ES-I3 (cell line): ENCODE measurements around the gene ACAP2.
"Not testable (repeated sequence)": the region's sequence is repeated elsewhere in the genome, so short reads cannot be mapped to it uniquely, and the experiment has no call there.

Experiments used
- H3K36me3 ChIP-seq: 2 replicates; pipeline ENCODE4 v1.6.1; 2013; ENCODE audit warnings: mild to moderate bottlenecking, low read length, control low read depth, moderate library complexity; ENCODE audit not compliant: insufficient read depth
- H3K4me1 ChIP-seq: 2 replicates; pipeline ENCODE4 v1.6.1; 2013; ENCODE audit warnings: mild to moderate bottlenecking, control low read depth, low read length; ENCODE audit not compliant: insufficient read depth
- H3K9ac ChIP-seq: 2 replicates; pipeline ENCODE4 v1.6.1; 2013; ENCODE audit warnings: low read depth, mild to moderate bottlenecking, low read length, moderate library complexity
- H3K9me3 ChIP-seq: 2 replicates; pipeline ENCODE4 v1.6.1; 2013; ENCODE audit warnings: mild to moderate bottlenecking, low read length, moderate library complexity; ENCODE audit not compliant: control insufficient read depth, insufficient read depth

The ACAP2 gene

DNA sequence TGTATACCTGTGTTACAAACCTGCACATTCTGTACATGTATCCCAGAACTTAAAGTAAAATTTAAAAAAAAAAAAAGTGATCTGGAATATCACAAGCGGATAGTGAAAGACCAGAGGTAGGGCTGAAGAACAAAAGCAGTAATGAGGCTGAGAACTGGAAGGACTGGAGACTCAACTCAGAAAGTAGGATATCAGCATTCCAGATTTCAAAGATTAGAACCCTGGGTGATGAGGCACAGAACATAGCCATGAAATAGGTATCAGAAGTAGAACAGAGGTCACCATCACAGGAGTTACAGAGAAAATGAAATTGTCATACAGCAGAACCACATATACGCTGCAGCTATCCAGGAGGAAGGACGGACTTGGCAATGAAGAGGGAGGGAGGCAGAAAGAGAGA lies 56.1 kb downstream of the ACAP2 start:
- Histone ChIP-seq H3K36me3 (no peaks in the 10 kb centered on the region; the same call in 1 of the 2 replicates), H3K4me1 (peaks cover 18% of the 10 kb centered on the region; the same call in 1 of the 2 replicates), H3K9ac (no peak overlapping the region), H3K9me3 (no peaks in the 10 kb centered on the region)

- H3K9ac ChIP-seq: no peak overlapping the region
- H3K4me1 ChIP-seq: peaks cover 30% of the 10 kb centered on the region
- no peaks in the 10 kb centered on the region for H3K36me3 ChIP-seq
- no peaks in the 10 kb centered on the region for H3K9me3 ChIP-seq
Observed at GRCh38 chr3:195385526-195385925, 57.3 kb downstream of the ACAP2 start.

GRCh38 chr3:195384952-195385351 lies 57.9 kb downstream of the ACAP2 start:
- Histone ChIP-seq H3K9ac (no peak overlapping the region), H3K36me3 (no peaks in the 10 kb centered on the region), H3K9me3 (no peaks in the 10 kb centered on the region), H3K4me1 (peaks cover 30% of the 10 kb centered on the region)

DNA sequence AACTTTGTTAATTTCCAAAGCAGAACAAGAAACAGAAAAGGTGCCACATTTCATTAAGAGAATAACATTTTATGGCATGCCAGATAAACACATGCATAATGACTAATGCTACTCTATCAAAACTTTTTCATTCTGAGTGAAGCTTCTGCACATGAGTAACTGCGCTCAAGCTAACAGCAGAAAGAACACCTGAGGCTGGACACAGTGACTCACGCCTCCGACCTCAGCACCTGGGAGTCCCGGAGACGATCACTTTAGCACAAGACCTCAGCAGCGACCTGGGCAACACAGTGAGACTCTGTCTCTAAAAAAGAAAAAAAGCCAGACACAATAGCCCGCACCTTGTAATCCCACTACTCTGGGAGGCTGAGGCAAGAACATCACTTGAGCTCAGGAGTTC lies 70.6 kb downstream of the ACAP2 start:
- Histone ChIP-seq H3K9me3 (no peaks in the 10 kb centered on the region), H3K4me1 (no peaks in the 10 kb centered on the region), H3K9ac (no peak overlapping the region), H3K36me3 (peaks cover 6% of the 10 kb centered on the region; the same call in 1 of the 2 replicates)

DNA sequence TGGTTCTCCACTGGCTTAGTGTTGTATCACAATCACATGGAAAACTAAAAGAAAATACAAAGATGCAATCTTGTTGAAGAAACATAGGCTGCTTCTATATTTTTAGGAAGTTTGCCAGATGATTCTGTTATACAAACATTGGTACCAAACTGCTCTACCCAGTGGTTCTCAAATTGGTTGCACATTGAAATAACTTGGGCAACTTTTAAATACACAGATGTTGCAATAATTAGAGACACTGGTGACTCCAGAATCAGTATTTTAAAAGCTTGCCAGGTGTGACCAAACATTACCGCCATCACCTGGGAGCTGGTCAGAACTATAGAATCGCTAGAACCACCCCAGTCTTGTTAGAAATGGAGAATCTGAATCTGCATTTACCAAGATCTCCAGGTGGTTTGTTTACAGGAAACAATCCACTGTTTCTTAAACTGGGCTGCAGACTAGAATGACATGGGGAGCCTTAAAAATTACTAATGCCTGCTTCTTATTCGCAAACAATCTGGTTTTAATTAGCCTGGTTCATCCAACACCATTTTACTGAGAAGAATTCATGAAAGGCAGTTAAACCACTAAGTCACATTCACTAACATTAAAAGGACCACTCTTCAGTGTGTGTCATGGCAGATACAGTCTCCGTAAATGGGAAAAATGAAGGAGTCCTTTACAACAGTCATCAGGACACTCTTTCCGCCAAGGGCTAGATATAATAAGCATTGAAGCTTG lies 76.5 kb downstream of the ACAP2 start:
- no peak overlapping the region for H3K9ac ChIP-seq
- H3K4me1 ChIP-seq: no peaks in the 10 kb centered on the region
- no peaks in the 10 kb centered on the region for H3K9me3 ChIP-seq

DNA sequence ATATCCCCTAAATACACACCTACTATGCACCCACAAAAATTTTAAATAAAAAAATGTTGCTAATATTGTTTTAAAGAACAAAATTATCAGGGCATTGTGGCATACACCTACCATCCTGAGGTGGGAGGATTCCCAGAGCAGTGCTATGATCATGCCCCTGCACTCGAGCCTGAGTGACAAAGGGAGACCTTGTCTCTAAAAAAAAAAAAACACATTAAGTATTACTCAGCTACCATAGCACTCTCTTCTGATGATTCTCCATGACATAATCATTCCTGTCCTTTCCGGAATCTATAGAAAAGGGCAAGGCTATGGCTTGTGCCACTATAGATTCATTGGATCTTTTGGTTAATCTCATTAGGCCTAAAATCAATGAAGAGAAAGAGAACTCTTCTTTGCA lies 77.4 kb downstream of the ACAP2 start:
- H3K36me3 ChIP-seq: peaks cover 5% of the 10 kb centered on the region
- no peaks in the 10 kb centered on the region for H3K9me3 ChIP-seq
- no peak overlapping the region for H3K9ac ChIP-seq
- H3K4me1 ChIP-seq: no peaks in the 10 kb centered on the region

More for the DNA sequence above, 76.5 kb downstream of the ACAP2 start:
- H3K36me3 ChIP-seq: peaks cover 6% of the 10 kb centered on the region

DNA sequence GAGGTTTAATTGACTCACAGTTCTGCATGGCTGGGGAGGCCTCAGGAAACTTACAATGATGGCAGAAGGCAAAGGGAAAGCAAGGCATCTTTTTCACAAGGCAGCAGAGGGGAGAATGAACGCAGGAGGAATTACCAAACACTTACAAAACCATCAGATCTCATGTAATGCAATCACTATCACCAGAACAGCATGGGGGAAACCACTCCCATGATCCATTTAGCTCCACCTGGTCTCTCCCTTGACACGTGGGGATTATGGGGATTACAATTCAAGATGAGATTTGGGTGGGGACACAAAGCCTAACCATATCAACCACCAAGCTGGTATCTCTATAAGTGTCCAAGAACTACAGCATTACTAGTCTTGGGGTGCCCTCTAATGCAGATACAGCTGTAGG lies 85.0 kb downstream of the ACAP2 start:
- not testable (repeated sequence) for H3K36me3 ChIP-seq

DNA sequence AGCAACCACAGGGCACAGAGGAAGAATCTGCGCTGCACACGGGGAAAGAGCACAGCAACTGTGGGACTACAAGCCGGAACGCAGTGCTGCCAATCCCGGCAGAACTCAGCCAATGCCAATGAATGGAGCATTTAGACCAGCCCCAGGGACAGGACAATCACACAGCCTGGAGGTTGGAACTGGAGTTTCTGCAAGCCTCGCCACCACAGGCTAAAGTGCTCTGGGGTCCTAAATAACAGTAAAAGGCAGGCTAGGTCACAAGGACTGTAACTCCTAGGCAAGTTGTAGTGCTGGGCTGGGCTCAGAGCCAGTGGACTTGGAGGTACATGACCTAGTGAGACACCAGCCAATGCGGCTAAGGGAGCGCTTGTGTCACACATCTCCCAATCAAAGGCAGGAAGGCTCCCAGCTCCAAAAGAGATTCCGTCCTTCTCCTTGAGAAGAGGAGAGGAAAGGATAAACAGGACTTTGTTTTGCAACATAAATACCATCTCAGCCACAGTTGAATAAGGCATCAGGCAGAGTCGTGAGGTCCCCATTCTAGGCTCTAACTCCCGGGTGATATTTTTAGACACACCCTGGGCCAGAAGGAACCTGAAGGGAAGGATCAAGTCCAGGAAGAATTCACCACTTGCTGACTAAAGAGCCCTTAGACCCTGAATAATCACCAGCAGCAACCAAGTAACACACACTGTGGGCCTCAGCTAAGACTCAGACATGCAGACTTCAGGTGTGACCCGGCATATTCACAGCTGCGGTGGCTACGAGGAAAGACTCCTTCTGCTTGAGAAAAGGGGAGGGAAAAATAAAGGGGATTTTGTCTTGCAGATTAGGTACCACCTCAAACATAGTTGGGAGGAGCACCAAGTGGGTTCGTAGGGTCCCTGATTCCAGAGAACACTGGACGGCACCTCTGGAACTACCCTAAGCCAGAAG lies 86.4 kb downstream of the ACAP2 start:
- H3K36me3 ChIP-seq: no peaks in the 10 kb centered on the region
- H3K9ac ChIP-seq: no peak overlapping the region
- no peaks in the 10 kb centered on the region for H3K9me3 ChIP-seq
- H3K4me1 ChIP-seq: peaks cover 17% of the 10 kb centered on the region

More for the DNA sequence above, 85.0 kb downstream of the ACAP2 start:
- peaks cover 17% of the 10 kb centered on the region for H3K4me1 ChIP-seq
- H3K9me3 ChIP-seq, H3K9ac ChIP-seq: not testable (repeated sequence)

DNA sequence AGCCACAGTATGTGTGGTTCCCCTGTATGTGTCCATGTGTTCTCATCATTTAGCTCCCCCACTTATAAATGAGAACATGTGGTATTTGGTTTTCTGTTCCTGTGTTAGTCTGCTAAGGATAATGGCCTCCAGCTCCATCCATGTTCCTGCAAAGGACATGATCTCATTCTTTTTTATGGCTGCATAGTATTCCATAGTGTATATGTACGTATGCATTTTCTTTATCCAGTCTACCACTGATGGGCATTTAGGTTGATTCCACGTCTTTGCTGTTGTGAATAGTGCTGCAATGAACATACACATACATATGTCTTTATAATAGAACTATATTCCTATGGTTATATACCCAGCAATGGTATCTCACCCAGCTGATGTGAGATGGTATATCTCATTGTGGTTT lies 88.8 kb downstream of the ACAP2 start:
- not testable (repeated sequence) for H3K36me3 ChIP-seq

DNA sequence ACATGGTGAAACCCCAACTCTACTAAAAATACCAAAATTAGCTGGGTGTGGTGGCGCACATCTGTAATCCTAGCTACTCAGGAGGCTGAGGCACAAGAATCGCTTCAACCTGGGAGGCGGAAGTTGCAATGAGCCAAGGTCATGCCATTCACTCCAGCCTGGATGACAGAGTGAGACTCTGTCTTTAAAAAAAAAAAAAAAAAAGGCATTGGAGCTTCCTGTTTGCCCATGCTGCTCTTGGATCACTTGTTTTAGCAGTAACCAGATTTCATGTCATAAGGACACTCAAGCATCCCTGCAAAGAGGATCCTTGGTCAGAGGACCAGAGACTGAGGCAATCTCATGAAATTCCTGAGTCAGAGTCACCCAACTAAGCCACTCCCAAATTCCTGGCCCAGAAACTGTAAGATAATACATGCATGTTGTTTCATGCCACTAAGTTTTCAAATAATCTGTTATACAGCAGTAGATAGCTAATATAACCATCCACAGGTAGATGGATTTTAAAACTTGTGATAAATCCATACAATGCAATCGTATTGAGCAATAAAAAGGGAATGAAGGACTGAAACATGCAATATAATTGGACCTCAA lies 89.8 kb downstream of the ACAP2 start:
- Histone ChIP-seq H3K4me1 (peaks cover 17% of the 10 kb centered on the region), H3K36me3 (no peaks in the 10 kb centered on the region), H3K9me3 (no peaks in the 10 kb centered on the region), H3K9ac (no peak overlapping the region)

More for the DNA sequence above, 88.8 kb downstream of the ACAP2 start:
- peaks cover 17% of the 10 kb centered on the region for H3K4me1 ChIP-seq
- not testable (repeated sequence) for H3K9me3 ChIP-seq, H3K9ac ChIP-seq

GRCh38 chr3:195348426-195349115 lies 94.2 kb downstream of the ACAP2 start:
- Histone ChIP-seq H3K9ac (no peak overlapping the region), H3K36me3 (no peaks in the 10 kb centered on the region), H3K4me1 (no peaks in the 10 kb centered on the region), H3K9me3 (no peaks in the 10 kb centered on the region)

DNA sequence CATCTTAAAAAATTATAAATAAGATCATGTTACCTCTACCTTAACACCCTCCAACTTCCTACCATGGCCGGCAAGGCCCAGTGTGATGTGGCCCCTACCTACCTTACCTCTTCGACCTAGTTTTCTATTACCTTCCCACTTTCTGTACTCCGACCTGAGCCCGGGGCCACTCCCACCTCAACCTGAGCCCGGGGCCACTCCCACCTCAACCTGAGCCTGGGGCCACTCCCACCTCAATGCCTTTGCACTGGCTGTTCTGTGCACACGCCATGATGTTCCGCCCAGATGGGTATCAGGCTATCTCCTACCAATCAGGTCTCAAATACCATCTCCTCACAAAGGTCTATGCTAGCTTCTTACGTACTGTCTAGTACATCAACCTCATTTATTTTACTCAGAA lies 105.1 kb downstream of the ACAP2 start:
- Histone ChIP-seq H3K9me3 (no peaks in the 10 kb centered on the region), H3K4me1 (no peaks in the 10 kb centered on the region), H3K9ac (no peak overlapping the region), H3K36me3 (no peaks in the 10 kb centered on the region)

DNA sequence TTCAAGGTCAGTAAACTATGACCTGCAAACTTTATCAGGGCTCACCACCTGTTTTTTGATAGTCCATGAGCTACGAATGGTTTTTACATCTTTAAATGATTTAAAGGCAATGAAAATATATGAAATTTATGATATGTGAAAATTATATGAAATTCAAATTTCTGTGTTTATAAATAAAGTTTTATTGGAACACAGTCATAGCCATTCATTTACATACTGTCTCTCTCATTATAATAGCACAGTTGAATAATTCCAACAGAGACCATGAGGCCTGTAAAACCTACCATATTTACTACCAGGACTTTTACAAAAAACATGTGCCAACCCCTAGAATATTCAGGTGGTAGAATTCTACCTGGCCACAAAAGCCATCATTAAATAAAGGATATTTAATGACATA lies 107.9 kb downstream of the ACAP2 start:
- Histone ChIP-seq H3K36me3 (no peaks in the 10 kb centered on the region), H3K9ac (no peak overlapping the region), H3K9me3 (no peaks in the 10 kb centered on the region), H3K4me1 (no peaks in the 10 kb centered on the region)

DNA sequence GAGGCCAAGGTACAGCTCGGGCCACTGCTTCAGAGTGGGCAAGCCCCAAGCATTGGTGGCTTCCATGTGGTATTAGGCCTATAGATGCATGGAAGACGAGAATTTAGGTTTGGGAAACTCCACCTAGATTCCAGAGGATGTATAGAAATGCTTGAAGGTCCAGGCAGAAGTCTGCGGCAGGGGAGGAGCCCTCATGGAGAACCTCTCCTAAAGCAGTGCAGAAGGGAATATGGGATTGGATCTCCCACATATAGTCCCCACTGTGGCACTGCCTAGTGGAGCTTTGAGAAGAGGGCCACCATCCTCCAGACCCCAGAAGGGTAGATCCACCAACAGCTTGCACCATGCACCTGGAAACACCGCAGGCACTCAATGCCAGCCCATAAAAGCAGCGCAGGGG lies 123.8 kb downstream of the ACAP2 start:
- H3K9me3 ChIP-seq: no peaks in the 10 kb centered on the region; the same call in 1 of the 2 replicates
- no peak overlapping the region for H3K9ac ChIP-seq
- H3K36me3 ChIP-seq: 0 out of 2 replicates have a peak, but pooled peaks cover 4% of the 10 kb centered on the region
- no peaks in the 10 kb centered on the region for H3K4me1 ChIP-seq
